Activated CD8-positive, alpha-beta T cell treated with anti-CD3 and anti-CD28 coated beads for 36 hours (primary cell): Measurements from ENCODE around the gene GMPS. TPM values are rescaled to one million over a fixed set of nuclear protein-coding genes. Genes with fewer than 3 reads are reported as not detected.
"Not testable (repeated sequence)": the region's sequence is repeated elsewhere in the genome, so short reads cannot be mapped to it uniquely, and the experiment has no call there.

Experiments used
- ATAC-seq: fragments of 200-7000 bp; cut with Tn5 transposase; one replicate; pipeline ENCODE4 v1.10.0; 2021; ENCODE audit warnings: mild to moderate bottlenecking, moderate library complexity
- CTCF ChIA-PET: fragments of 350-600 bp; sonication (Branson Sonifier 250); formaldehyde crosslinking; loops from one replicate; lab custom pipeline; 2021; ENCODE audit warnings: antibody characterized with exemption; lab: Charles Lee
- POLR2A ChIA-PET: fragments of 350-600 bp; sonication (Branson Sonifier 250); formaldehyde crosslinking; loops from one replicate; lab custom pipeline; 2021; ENCODE audit warnings: antibody characterized with exemption; lab: Charles Lee
- DNase-seq: peaks from one replicate; pipeline ENCODE4 v3.0.0-alpha.2; 2020
- H3K27ac Mint-ChIP-seq: one replicate; pipeline ENCODE4 v1.8.0; 2021; ENCODE audit warnings: mild to moderate bottlenecking, mixed read lengths
- H3K27me3 Mint-ChIP-seq: one replicate; pipeline ENCODE4 v1.8.0; 2021; ENCODE audit warnings: mixed read lengths
- H3K36me3 Mint-ChIP-seq: one replicate; pipeline ENCODE4 v1.8.0; 2021; ENCODE audit warnings: low read depth, mixed read lengths
- H3K4me1 Mint-ChIP-seq: one replicate; pipeline ENCODE4 v1.8.0; 2021; ENCODE audit warnings: low read depth, mixed read lengths
- H3K4me3 Mint-ChIP-seq: one replicate; pipeline ENCODE4 v1.8.0; 2021; ENCODE audit warnings: mild to moderate bottlenecking, moderate library complexity, mixed read lengths
- H3K9me3 Mint-ChIP-seq: one replicate; pipeline ENCODE4 v1.8.0; 2021; ENCODE audit warnings: mixed read lengths
- CTCF ChIP-seq: fragments of 200-600 bp; IDR thresholded peaks from one replicate; pipeline ENCODE4 v1.8.0; 2022; ENCODE audit warnings: antibody characterized with exemption, mild to moderate bottlenecking
- intact Hi-C: fragments of 100-400 bp; cut with micrococcal nuclease; formaldehyde crosslinking; loops from one replicate; pipeline ENCODE4 v1.10.0; 2022
- total RNA-seq, 2 experiments: library from RNA; stranded (reverse); gene quantifications; one replicate each; pipeline ENCODE4 v1.2.3, GENCODE V29; 2021

Gene GMPS
- total RNA-seq, 2 experiments from 2014 or later, result 143 to 148 TPM

- ATAC-seq (no peak), DNase-seq (no peak)
- no peak for TF ChIP-seq CTCF
- no peaks in the 10 kb centered on the region for H3K27me3 Mint-ChIP-seq
- peaks cover 62% of the 10 kb centered on the region for H3K4me1 Mint-ChIP-seq
- H3K9me3 Mint-ChIP-seq, result no peaks in the 10 kb centered on the region
- POLR2A ChIA-PET, result interaction anchor here (0.8 kb wide), 1 partner anchor 14 kb away, joined by 3 read pairs; no protein-coding TSS in a partner anchor
- H3K4me3 Mint-ChIP-seq, result no peak overlapping the region
- H3K36me3 Mint-ChIP-seq, result peaks cover 2% of the 10 kb centered on the region
- CTCF ChIA-PET, result interaction anchor here (1.1 to 1.3 kb wide), 3 partner anchors 10 to 79 kb away, joined by 3 to 7 read pairs (median 4); partner anchors contain the start of gene C3orf33
- intact Hi-C loops, result no loop called here
- no peak overlapping the region for H3K27ac Mint-ChIP-seq
These were observed 14.8 kb downstream of the GMPS start for GRCh38 chr3:155885292-155885691.

GRCh38 chr3:155886348-155886747 lies 15.9 kb downstream of the GMPS start:
- DNase-seq, H3K4me3 Mint-ChIP-seq, H3K27me3 Mint-ChIP-seq, H3K27ac Mint-ChIP-seq, intact Hi-C loops, H3K36me3 Mint-ChIP-seq, ATAC-seq, H3K9me3 Mint-ChIP-seq, CTCF ChIA-PET, POLR2A ChIA-PET: not testable (repeated sequence)
- peaks cover 61% of the 10 kb centered on the region for H3K4me1 Mint-ChIP-seq

GRCh38 chr3:155886915-155887314 lies 16.5 kb downstream of the GMPS start:
- intact Hi-C loops, result no loop called here
- CTCF ChIA-PET, result no interaction called here
- peaks cover 2% of the 10 kb centered on the region for H3K36me3 Mint-ChIP-seq
- POLR2A ChIA-PET, result no interaction called here
- ATAC-seq (no peak), DNase-seq (no peak)
- no peak overlapping the region for H3K4me3 Mint-ChIP-seq
- H3K27ac Mint-ChIP-seq, result peak overlapping the region; percentile 4
- no peak for TF ChIP-seq CTCF
- H3K4me1 Mint-ChIP-seq, result peaks cover 57% of the 10 kb centered on the region
- no peaks in the 10 kb centered on the region for H3K27me3 Mint-ChIP-seq
- H3K9me3 Mint-ChIP-seq, result no peaks in the 10 kb centered on the region

- no peak overlapping the region for H3K4me3 Mint-ChIP-seq
- no peak overlapping the region for H3K27ac Mint-ChIP-seq
- H3K9me3 Mint-ChIP-seq, result no peaks in the 10 kb centered on the region
- ChIA-PET POLR2A (interaction anchor here (1.1 to 1.2 kb wide), 2 partner anchors 16 to 84 kb away, joined by 3 read pairs; no protein-coding TSS in a partner anchor), CTCF (interaction anchor here (1.9 kb wide), 1 partner anchor 83 kb away, joined by 10 read pairs; the partner anchor contains the start of gene C3orf33)
- ATAC-seq (no peak), DNase-seq (no peak)
- no peak for TF ChIP-seq CTCF
- intact Hi-C loops, result no loop called here
- H3K27me3 Mint-ChIP-seq, result no peaks in the 10 kb centered on the region
- H3K4me1 Mint-ChIP-seq, result peaks cover 49% of the 10 kb centered on the region
- H3K36me3 Mint-ChIP-seq, result peaks cover 8% of the 10 kb centered on the region
These were observed 18.8 kb downstream of the GMPS start for GRCh38 chr3:155889212-155889611.

- ChIA-PET POLR2A (interaction anchor here (1.2 kb wide), 1 partner anchor 85 kb away, joined by 3 read pairs; no protein-coding TSS in a partner anchor), CTCF (interaction anchor here (1.9 kb wide), 1 partner anchor 84 kb away, joined by 10 read pairs; the partner anchor contains the start of gene C3orf33)
- DNase-seq (no peak), ATAC-seq (no peak)
- intact Hi-C loops, result no loop called here
- H3K9me3 Mint-ChIP-seq, result no peaks in the 10 kb centered on the region
- peaks cover 12% of the 10 kb centered on the region for H3K36me3 Mint-ChIP-seq
- H3K4me3 Mint-ChIP-seq, result no peak overlapping the region
- no peak for TF ChIP-seq CTCF
- H3K27me3 Mint-ChIP-seq, result no peaks in the 10 kb centered on the region
- H3K4me1 Mint-ChIP-seq, result peaks cover 44% of the 10 kb centered on the region
- H3K27ac Mint-ChIP-seq, result no peak overlapping the region
These were observed 19.5 kb downstream of the GMPS start for GRCh38 chr3:155889952-155890351.
